A673 (cell line): ENCODE measurements around the gene RIN1. TPM values are rescaled to one million over a fixed set of nuclear protein-coding genes. Genes with fewer than 3 reads are reported as not detected.
A peak's percentile ranks its signal among the peaks of the same experiment; 100 is the strongest.

Source experiments
- BruUV-seq: library from RNA; stranded (reverse); fragments of 400-500 nt; replicated peaks from 2 replicates; lab custom pipeline; 2021; lab: Mats Ljungman, UMichigan
- CTCF ChIA-PET: fragments of 300-600 bp; sonication (Branson Sonifier 250); formaldehyde crosslinking; loops from one replicate; lab custom pipeline; 2022; ENCODE audit warnings: antibody characterized with exemption; lab: Charles Lee
- POLR2A ChIA-PET: fragments of 300-600 bp; sonication (Branson Sonifier 250); formaldehyde crosslinking; loops from one replicate; lab custom pipeline; 2022; ENCODE audit warnings: antibody characterized with exemption; ENCODE audit not compliant: low non-redundant PET; lab: Charles Lee
- DNase-seq: peaks from one replicate; pipeline ENCODE4 v3.0.0-alpha.2; 2015; ENCODE audit warnings: low spot score
- H3K27ac ChIP-seq: fragments of 200-600 bp; sonication (generic); 2 replicates; pipeline ENCODE4 v1.5.1; 2016; ENCODE audit warnings: mixed run types, low read depth, mild to moderate bottlenecking, mixed read lengths, antibody characterized with exemption, low read length; ENCODE audit not compliant: poor library complexity, severe bottlenecking
- H3K27me3 ChIP-seq: fragments of 200-600 bp; sonication (generic); replicated peaks from 2 replicates; pipeline ENCODE4 v1.6.1; 2017; ENCODE audit warnings: mixed run types, low read depth, mild to moderate bottlenecking, mixed read lengths, antibody characterized with exemption, low read length; ENCODE audit not compliant: insufficient read depth, poor library complexity
- H3K36me3 ChIP-seq: fragments of 200-600 bp; sonication (generic); 2 replicates; pipeline ENCODE4 v1.6.1; 2016; ENCODE audit warnings: mixed run types, mild to moderate bottlenecking, mixed read lengths, antibody characterized with exemption, low read length; ENCODE audit not compliant: insufficient read depth, poor library complexity, severe bottlenecking
- H3K4me1 ChIP-seq: fragments of 200-600 bp; sonication (generic); 2 replicates; pipeline ENCODE4 v1.6.1; 2017; ENCODE audit warnings: mixed run types, mild to moderate bottlenecking, mixed read lengths, antibody characterized with exemption, low read length; ENCODE audit not compliant: insufficient read depth, poor library complexity, severe bottlenecking
- H3K4me3 ChIP-seq: fragments of 200-600 bp; sonication (generic); 2 replicates; pipeline ENCODE4 v1.5.1; 2016; ENCODE audit warnings: low read depth, mixed run types, mild to moderate bottlenecking, mixed read lengths, low read length; ENCODE audit not compliant: poor library complexity, severe bottlenecking
- H3K9me3 ChIP-seq: fragments of 200-600 bp; sonication (generic); 2 replicates; pipeline ENCODE4 v1.6.1; 2016; ENCODE audit warnings: mixed run types, low read depth, mild to moderate bottlenecking, mixed read lengths, antibody characterized with exemption, low read length; ENCODE audit not compliant: poor library complexity, severe bottlenecking
- CTCF ChIP-seq: fragments of 300-800, 200-600 bp; sonication (generic); conservative IDR thresholded peaks from 2 replicates; pipeline ENCODE4 v1.5.1; 2017; ENCODE audit warnings: low read depth, mild to moderate bottlenecking, antibody characterized with exemption, low read length, moderate library complexity, mixed read lengths
- EZH2 ChIP-seq: fragments of 200-600 bp; sonication (generic); IDR thresholded peaks from 2 replicates; pipeline ENCODE4 v1.6.1; 2017; ENCODE audit warnings: borderline replicate concordance, low read depth, mild to moderate bottlenecking, mixed read lengths, antibody characterized with exemption, low read length; ENCODE audit not compliant: poor library complexity, severe bottlenecking
- intact Hi-C: fragments of 100-400 bp; cut with micrococcal nuclease; formaldehyde crosslinking; loops from one replicate; pipeline ENCODE4 v1.10.0; 2022; ENCODE audit not compliant: unreplicated experiment
- total RNA-seq: library from RNA; stranded (reverse); gene quantifications from 2 replicates; pipeline ENCODE4 v1.2.3, GENCODE V29; 2021

Gene RIN1
- total RNA-seq, 1 experiment from 2014 or later = 4.9 TPM

GRCh38 chr11:66282468-66283455 is 53.5 kb downstream of the RIN1 start:
- CTCF ChIA-PET = interaction anchor here (0.6 to 1.1 kb wide), 5 partner anchors 15 to 241 kb away, joined by 3 to 9 read pairs (median 5); no protein-coding TSS in a partner anchor
- POLR2A ChIA-PET = no interaction called here
- no peaks in the 10 kb centered on the region for H3K9me3 ChIP-seq
- peak; percentile 99 for DNase-seq
- peaks cover 5% of the 10 kb centered on the region for H3K36me3 ChIP-seq
- H3K4me3 ChIP-seq = no peak overlapping the region
- TF ChIP-seq CTCF (peak; percentile 99), EZH2 (no peak)
- no TSS peak for BruUV-seq
- no peak overlapping the region for H3K27ac ChIP-seq
- H3K4me1 ChIP-seq = peaks cover 27% of the 10 kb centered on the region
- H3K27me3 ChIP-seq = no peaks in the 10 kb centered on the region
- intact Hi-C loops = loop anchor here (1.0 kb wide), 1 partner anchor 60 kb away; no protein-coding TSS in a partner anchor

Other genes starting within 250 kb of the RIN1 start
- gene KLC2, start 78.7 kb downstream of the RIN1 start, total RNA-seq = 94.3 and 97.4 TPM in 2 replicates
- gene RAB1B, start 67.8 kb downstream of the RIN1 start, total RNA-seq = 171 and 186 TPM in 2 replicates
- gene CNIH2, start 58.3 kb downstream of the RIN1 start, total RNA-seq = 11.6 and 13.7 TPM in 2 replicates
- 125 and 128 TPM in 2 replicates for gene YIF1A, start 47.3 kb downstream of the RIN1 start, total RNA-seq
- 1.5 and 1.7 TPM in 2 replicates for gene TMEM151A, start 44.5 kb downstream of the RIN1 start, total RNA-seq
- gene CD248, start 19.4 kb downstream of the RIN1 start, total RNA-seq = 97.8 and 111 TPM in 2 replicates
- 76.8 and 93.5 TPM in 2 replicates for gene BRMS1, start 8.7 kb upstream of the RIN1 start, total RNA-seq
- 47.1 and 53.6 TPM in 2 replicates for gene B4GAT1, start 11.2 kb upstream of the RIN1 start, total RNA-seq
- 60.4 and 62.4 TPM in 2 replicates for gene SLC29A2, start 35.3 kb upstream of the RIN1 start, total RNA-seq
- not detected in 2 replicates for gene NPAS4, start 84.6 kb upstream of the RIN1 start, total RNA-seq
- 96.5 and 97.9 TPM in 2 replicates for gene MRPL11, start 102.4 kb upstream of the RIN1 start, total RNA-seq
- gene PELI3, start 130.5 kb upstream of the RIN1 start, total RNA-seq = 15.4 and 18.5 TPM in 2 replicates
- 83.3 and 93.3 TPM in 2 replicates for gene DPP3, start 144.0 kb upstream of the RIN1 start, total RNA-seq
- gene BBS1, start 174.2 kb upstream of the RIN1 start, total RNA-seq = 40.5 and 48.4 TPM in 2 replicates
- 9.7 and 12.2 TPM in 2 replicates for gene ZDHHC24, start 209.6 kb upstream of the RIN1 start, total RNA-seq
- gene ACTN3, start 210.5 kb upstream of the RIN1 start, total RNA-seq = not detected in 2 replicates
- gene CTSF, start 232.2 kb upstream of the RIN1 start, total RNA-seq = 3.7 and 6.9 TPM in 2 replicates